Bronchial epithelial cell (primary cell): ENCODE measurements around the gene STMP1. TPM values are rescaled to one million over a fixed set of nuclear protein-coding genes. Genes with fewer than 3 reads are reported as not detected.

Experiments used
- DNase-seq: peaks from one replicate; pipeline ENCODE4 v3.0.0-alpha.2; 2010; ENCODE audit warnings: low read depth
- FAIRE-seq: peaks from 2 replicates; lab custom pipeline; 2011; peaks lifted over from hg19 to GRCh38; lab: Jason Lieb, UNC
- H3K27me3 ChIP-seq: 2 replicates; pipeline ENCODE4 v1.5.1; 2011; ENCODE audit warnings: low read length; ENCODE audit not compliant: control insufficient read depth, insufficient read depth
- H3K36me3 ChIP-seq: 2 replicates; pipeline ENCODE4 v1.5.1; 2011; ENCODE audit warnings: low read length; ENCODE audit not compliant: control insufficient read depth, insufficient read depth
- H3K4me3 ChIP-seq: 2 replicates; pipeline ENCODE4 v1.5.1; 2011; ENCODE audit warnings: mild to moderate bottlenecking, low read depth, low read length, control low read depth
- total RNA-seq: library from RNA; depleted of rRNA; stranded (reverse); fragments of >200 nt; gene quantifications from 2 replicates; pipeline ENCODE4 v1.2.1, GENCODE V29; 2014
- TF ChIP-seq, protein P1 (sequence below): IDR thresholded peaks from 2 replicates; pipeline ENCODE4 v1.5.1; 2011; ENCODE audit warnings: mild to moderate bottlenecking, moderate library complexity, low read length, control low read depth, inconsistent platforms; ENCODE audit not compliant: insufficient read depth, severe bottlenecking

The STMP1 gene
- total RNA-seq, 1 donor from 2014 or later = 7.4 TPM

DNA sequence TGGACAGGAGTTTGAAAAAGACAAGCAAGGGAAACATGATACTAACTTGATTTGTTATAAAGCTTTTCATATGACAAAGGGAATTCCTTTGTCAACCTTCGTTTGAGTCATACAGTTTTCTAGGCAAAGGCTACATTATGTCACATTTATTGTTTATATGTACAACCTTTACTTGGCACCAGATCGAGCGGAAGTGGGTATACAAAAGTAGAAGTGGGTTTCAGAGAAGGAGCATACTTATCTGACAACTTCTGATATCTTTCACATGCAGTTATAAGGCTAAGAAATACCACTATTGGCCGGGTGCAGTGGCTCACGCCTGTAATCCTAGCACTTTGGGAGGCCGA lies 11.0 kb downstream of the STMP1 start:
- FAIRE-seq (no peak), DNase-seq (peak; percentile 76)
- TF ChIP-seq, protein P1, sequence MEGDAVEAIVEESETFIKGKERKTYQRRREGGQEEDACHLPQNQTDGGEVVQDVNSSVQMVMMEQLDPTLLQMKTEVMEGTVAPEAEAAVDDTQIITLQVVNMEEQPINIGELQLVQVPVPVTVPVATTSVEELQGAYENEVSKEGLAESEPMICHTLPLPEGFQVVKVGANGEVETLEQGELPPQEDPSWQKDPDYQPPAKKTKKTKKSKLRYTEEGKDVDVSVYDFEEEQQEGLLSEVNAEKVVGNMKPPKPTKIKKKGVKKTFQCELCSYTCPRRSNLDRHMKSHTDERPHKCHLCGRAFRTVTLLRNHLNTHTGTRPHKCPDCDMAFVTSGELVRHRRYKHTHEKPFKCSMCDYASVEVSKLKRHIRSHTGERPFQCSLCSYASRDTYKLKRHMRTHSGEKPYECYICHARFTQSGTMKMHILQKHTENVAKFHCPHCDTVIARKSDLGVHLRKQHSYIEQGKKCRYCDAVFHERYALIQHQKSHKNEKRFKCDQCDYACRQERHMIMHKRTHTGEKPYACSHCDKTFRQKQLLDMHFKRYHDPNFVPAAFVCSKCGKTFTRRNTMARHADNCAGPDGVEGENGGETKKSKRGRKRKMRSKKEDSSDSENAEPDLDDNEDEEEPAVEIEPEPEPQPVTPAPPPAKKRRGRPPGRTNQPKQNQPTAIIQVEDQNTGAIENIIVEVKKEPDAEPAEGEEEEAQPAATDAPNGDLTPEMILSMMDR = no peak

DNA sequence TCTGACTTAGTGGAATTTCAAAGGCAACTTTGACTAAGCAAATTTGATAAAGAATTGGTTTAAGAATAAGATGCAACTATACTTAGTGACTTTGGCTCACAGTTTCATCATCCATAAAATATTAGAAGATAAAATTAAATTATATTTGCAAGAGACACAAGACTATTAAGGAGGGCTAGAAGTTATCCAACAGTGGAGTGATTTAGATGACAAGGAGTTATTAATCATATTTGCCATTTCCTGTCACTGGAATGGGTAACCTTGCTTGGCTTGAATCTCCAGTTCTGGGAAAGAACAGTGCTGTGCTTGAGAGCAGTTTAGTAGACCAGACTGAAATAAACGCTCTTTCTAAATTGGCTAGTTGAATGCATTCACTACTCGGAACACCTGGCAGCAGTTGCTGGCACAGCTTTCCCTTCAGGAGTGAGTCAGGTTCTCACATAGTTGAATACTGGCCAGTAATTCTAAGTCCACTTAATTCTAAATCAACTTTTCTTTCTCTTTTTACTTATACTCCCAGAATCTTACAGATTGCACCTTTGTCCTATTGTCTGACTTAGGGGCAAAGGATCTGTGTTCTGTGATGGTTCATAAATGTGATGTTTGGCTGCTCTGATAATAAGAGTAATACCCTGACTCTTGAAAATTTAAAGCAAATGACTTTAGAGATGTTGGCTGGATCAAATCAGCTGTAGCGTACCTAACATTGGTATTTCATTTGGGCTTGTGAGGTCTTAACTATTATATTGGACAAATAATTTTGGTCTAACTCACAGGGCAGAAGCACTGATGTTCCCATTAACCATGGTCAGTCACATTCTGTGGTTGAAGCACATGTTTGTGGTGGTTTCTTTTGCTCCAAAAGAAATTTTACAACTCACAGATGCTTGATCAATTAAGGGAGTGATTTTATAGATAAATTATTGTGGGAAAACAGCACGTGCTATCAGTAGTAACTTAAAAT lies 16.6 kb downstream of the STMP1 start:
- no peaks in the 10 kb centered on the region for H3K27me3 ChIP-seq
- DNase-seq (peak; percentile 90), FAIRE-seq (no peak)
- H3K36me3 ChIP-seq = no peaks in the 10 kb centered on the region
- TF ChIP-seq, protein P1 = no peak
- H3K4me3 ChIP-seq = no peak overlapping the region

More for the DNA sequence above, 11.0 kb downstream of the STMP1 start:
- H3K36me3 ChIP-seq = no peaks in the 10 kb centered on the region
- no peak overlapping the region for H3K4me3 ChIP-seq
- H3K27me3 ChIP-seq = no peaks in the 10 kb centered on the region

DNA sequence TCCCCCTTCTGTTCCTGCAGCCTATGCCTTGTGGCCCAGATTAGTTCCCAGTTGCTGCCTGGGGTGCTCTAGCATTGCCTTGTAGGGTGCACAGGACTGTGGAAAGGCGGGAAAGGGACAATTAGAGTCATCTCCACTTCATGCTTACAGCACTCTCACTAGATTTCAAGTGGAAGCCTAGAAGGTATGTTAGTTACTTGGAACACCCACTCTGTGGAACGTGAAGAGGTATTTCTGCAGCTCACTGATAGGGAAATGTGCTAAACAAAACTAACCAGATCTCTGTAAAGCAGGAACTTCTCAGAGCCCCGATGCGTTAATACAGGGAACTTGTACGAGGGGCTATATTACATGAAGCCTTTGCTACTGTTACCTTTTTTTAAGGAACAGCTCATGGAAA lies 19.4 kb downstream of the STMP1 start:
- DNase-seq = no peak
- Histone ChIP-seq H3K36me3 (peaks cover 1% of the 10 kb centered on the region), H3K4me3 (no peak overlapping the region), H3K27me3 (no peaks in the 10 kb centered on the region)
- FAIRE-seq = no peak
- TF ChIP-seq, protein P1 = no peak

DNA sequence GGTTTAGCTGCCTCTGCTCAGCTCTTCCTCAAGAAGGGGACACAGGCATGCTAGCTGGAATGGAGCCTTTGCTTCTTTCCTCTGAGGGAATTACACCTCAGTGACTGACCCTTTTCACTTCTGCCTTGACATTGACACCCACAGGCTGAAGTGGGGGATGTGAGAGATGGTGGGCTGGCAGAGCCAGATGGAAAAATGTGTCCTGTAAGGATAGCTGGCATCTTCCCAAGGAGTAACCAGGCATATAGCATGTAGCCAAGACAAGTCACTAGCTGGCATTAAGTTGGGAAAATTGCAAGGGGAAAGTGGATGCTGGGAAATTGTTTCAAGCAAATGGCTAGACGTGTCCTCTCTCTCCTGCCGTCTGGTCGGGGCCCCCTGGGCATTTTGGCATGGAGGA lies 19.9 kb downstream of the STMP1 start:
- no peak for DNase-seq
- peaks cover 1% of the 10 kb centered on the region for H3K36me3 ChIP-seq
- FAIRE-seq = no peak
- no peak overlapping the region for H3K4me3 ChIP-seq
- no peaks in the 10 kb centered on the region for H3K27me3 ChIP-seq
- TF ChIP-seq, protein P1 = no peak

DNA sequence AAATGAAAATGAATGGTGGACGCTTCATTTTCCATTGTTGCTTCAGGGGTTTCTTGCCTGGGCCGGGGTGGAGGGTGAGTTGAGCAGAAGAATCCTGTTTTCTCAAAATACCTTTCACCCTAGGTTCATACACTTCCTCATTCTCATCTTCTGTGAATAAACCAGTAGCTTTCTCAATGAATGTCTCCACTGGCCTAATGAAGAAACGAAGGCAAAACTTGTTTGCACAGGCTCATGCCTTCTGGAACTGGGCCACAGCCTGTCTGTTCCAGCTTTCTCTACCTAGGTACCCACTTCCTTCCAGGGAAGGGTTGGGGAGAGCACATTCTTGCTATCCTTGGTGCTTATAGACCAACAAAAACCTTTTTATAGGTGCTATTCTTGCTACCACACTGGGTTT lies 21.3 kb downstream of the STMP1 start:
- TF ChIP-seq, protein P1 = no peak
- no peak for FAIRE-seq
- DNase-seq = peak; percentile 82
- Histone ChIP-seq H3K36me3 (peaks cover 1% of the 10 kb centered on the region), H3K4me3 (no peak overlapping the region), H3K27me3 (no peaks in the 10 kb centered on the region)
